Prostate gland (tissue), 2 donors: ENCODE data around the gene KCMF1.

ENCODE experiments used
- POLR2A ChIP-seq: fragments of 450-650 bp; IDR thresholded peaks from one replicate; pipeline ENCODE4 v1.6.1; 2016; ENCODE audit warnings: antibody characterized with exemption, mild to moderate bottlenecking
- TF ChIP-seq, protein P1 (sequence below), 4 experiments: fragments of 200-600 bp in 2 of 4; fragments of 450-650 bp in 2 of 4; sonication (generic) in 2 of 4; IDR thresholded peaks; 1 replicate in 3 of 4; 2 replicates in 1 of 4; pipeline ENCODE4 v1.5.1; 2016 to 2019; ENCODE audit warnings: antibody characterized with exemption in 4 of 4, mild to moderate bottlenecking in 2 of 4, moderate library complexity in 2 of 4

DNA sequence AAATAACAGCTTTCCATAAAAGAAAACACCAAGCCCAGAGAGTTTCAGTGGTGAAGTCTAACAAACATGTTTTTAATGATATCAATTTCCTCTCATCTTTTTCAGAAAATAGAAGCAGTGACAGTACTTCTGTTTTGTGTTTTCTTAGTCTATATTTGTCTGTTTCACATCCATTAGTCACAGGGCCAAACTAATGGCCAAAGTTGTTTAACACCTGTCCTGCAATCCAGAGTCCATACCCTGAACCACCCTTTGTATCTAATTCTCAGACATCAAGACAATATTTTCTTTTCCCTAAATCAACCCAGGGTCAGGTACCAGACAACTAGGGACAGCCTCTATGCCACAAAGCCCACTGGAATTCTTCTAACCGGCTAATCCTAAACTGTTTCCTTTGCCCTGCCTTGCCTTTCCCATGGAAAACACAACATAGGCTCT, 39.6 kb upstream of the KCMF1 start:
- TF ChIP-seq POLR2A: no peak
- TF ChIP-seq, protein P1, sequence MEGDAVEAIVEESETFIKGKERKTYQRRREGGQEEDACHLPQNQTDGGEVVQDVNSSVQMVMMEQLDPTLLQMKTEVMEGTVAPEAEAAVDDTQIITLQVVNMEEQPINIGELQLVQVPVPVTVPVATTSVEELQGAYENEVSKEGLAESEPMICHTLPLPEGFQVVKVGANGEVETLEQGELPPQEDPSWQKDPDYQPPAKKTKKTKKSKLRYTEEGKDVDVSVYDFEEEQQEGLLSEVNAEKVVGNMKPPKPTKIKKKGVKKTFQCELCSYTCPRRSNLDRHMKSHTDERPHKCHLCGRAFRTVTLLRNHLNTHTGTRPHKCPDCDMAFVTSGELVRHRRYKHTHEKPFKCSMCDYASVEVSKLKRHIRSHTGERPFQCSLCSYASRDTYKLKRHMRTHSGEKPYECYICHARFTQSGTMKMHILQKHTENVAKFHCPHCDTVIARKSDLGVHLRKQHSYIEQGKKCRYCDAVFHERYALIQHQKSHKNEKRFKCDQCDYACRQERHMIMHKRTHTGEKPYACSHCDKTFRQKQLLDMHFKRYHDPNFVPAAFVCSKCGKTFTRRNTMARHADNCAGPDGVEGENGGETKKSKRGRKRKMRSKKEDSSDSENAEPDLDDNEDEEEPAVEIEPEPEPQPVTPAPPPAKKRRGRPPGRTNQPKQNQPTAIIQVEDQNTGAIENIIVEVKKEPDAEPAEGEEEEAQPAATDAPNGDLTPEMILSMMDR (IDR thresholded peaks at IDR 0.05): no peak
